HUES64 (cell line): ENCODE data around the gene ZNF470. TPM values are rescaled to one million over a fixed set of nuclear protein-coding genes. Genes with fewer than 3 reads are reported as not detected.

Source experiments
- H3K27ac ChIP-seq: 2 replicates; pipeline ENCODE4 v1.7.0; 2013; ENCODE audit warnings: low read depth, low read length, inconsistent platforms
- H3K27me3 ChIP-seq: 2 replicates; pipeline ENCODE4 v1.6.1; 2013; ENCODE audit warnings: mild to moderate bottlenecking, low read length; ENCODE audit not compliant: insufficient read depth
- H3K36me3 ChIP-seq: 2 replicates; pipeline ENCODE4 v1.6.1; 2013; ENCODE audit warnings: mild to moderate bottlenecking, low read length; ENCODE audit not compliant: insufficient read depth
- H3K4me1 ChIP-seq: 2 replicates; pipeline ENCODE4 v1.6.1; 2013; ENCODE audit warnings: mild to moderate bottlenecking, low read length, moderate library complexity; ENCODE audit not compliant: insufficient read depth
- H3K4me3 ChIP-seq: 2 replicates; pipeline ENCODE4 v1.5.1; 2013; ENCODE audit warnings: mild to moderate bottlenecking, low read length, moderate library complexity
- H3K9ac ChIP-seq: 2 replicates; pipeline ENCODE4 v1.6.1; 2013; ENCODE audit warnings: mild to moderate bottlenecking, low read depth, low read length
- H3K9me3 ChIP-seq: 2 replicates; pipeline ENCODE4 v1.6.1; 2013; ENCODE audit warnings: low read depth, low read length; ENCODE audit not compliant: insufficient read depth
- WGBS: fragments of 150-250, 120-280 bp; methylation state at CpG from one replicate; pipeline ENCODE4 v1.1.7; 2013; ENCODE audit warnings: missing lambda C conversion rate; 5-methylcytosine and 5-hydroxymethylcytosine counted together
- polyA plus RNA-seq, 2 experiments: library from polyadenylated mRNA; stranded (reverse); fragments of 50-300 nt; gene quantifications; one replicate each; pipeline ENCODE4 v1.2.3, GENCODE V29; 2013

Gene ZNF470
- polyA plus RNA-seq (2013, experiment 1 of 2) = 2.8 TPM
- polyA plus RNA-seq (2013, experiment 2 of 2) = 3.2 TPM

DNA sequence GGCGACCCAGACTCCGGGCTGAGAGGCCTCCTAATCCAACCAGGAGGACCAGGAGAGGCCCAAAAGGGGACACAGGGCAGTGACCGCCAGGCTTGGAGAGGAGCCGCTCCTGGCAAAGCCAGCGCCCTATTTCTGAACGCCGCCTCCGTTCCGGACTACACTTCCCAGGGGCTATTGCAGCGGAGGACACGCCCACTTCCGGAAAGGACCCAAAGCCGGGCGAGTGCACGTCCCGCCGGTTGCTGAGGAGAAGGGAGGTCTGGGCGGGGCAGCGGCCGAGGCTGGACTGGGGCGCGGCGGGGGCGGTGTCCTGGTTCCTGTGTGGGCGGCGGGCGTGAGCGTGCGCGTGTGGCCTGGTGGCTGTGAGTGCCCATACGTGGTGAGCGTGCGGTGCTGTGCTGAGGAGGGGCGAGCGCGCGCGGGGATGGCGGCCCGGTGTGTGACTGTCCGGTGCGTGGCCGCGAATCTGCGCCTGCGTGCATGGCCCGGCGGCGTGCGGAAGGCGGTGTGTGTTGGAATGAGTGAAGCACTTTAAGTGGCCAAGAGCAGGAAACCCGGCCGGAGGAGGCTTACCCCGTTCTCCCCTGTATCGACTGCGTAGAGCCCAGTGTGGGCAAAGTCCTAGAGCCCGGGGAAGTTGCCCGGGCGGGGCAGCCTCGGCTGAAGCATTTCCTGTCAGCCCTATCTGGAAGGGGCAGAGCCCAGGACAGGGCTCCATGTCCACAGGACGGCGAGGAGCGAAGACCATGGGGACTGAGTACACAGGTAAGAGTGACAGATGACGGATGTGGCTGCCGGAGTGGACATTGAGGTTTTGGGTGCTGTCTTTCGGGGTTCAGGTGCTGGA lies at the start of gene ZNF470:
ZNF470 (plus strand) TSS at position 195 of the 847 bp plus-strand sequence. CDS start 2,844 bp downstream, outside the sequence.
- H3K27me3 ChIP-seq = no peaks in the 10 kb centered on the region
- peak within 1 kb of the TSS; percentile 48 for H3K9ac ChIP-seq
- no peak within 1 kb of the TSS for H3K27ac ChIP-seq
- 5% methylated on average over 66 of the region's 66 CpGs for WGBS
- H3K9me3 ChIP-seq = peaks cover 67% of the 10 kb centered on the region
- H3K4me1 ChIP-seq = no peaks in the 10 kb centered on the region
- H3K36me3 ChIP-seq = peaks cover 36% of the 10 kb centered on the region
- H3K4me3 ChIP-seq = peak within 1 kb of the TSS; percentile 75

DNA sequence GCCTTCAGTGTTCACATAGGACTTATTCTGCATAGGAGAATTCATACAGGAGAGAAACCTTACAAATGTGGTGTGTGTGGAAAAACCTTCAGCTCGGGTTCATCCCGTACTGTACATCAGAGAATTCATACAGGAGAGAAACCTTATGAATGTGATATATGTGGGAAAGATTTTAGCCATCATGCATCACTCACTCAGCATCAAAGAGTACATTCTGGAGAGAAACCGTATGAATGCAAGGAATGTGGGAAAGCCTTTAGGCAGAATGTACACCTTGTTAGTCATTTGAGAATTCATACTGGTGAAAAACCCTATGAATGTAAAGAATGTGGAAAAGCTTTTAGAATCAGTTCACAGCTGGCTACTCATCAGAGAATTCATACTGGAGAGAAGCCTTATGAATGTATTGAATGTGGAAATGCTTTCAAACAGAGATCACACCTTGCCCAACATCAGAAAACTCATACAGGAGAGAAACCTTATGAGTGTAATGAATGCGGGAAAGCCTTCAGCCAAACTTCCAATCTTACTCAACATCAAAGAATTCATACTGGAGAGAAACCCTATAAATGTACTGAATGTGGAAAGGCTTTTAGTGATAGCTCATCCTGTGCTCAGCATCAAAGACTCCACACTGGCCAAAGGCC lies 41.9 kb upstream of the ZNF470 start:
- 94% methylated on average over 3 of the region's 4 CpGs for WGBS
- Histone ChIP-seq H3K9ac (no peak overlapping the region), H3K9me3 (peaks cover 83% of the 10 kb centered on the region)

DNA sequence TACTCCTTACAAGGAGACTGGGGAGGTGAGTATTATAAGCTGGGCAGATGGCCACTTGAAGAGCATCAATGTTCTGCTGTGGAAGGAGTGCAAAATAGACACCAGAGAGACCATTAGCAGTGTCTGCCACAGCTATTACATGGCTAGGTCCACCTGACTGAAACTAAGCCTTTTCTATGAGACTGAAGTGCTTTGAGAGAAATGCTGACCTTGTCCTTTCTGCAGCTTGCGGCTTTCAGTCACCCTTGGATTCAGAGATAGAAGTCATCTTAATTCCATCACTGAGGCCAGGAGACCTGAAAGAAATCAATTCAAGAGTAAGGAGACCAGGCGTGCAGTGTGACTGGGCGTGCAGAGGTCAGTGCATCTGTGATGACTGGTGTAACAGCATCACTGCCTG lies 29.8 kb upstream of the ZNF470 start:
- Histone ChIP-seq H3K9ac (no peak overlapping the region), H3K9me3 (peaks cover 54% of the 10 kb centered on the region), H3K4me3 (peak overlapping the region; percentile 80), H3K27ac (no peak overlapping the region), H3K4me1 (0 out of 2 replicates have a peak, but pooled peaks cover 8% of the 10 kb centered on the region), H3K36me3 (peaks cover 5% of the 10 kb centered on the region; the same call in 1 of the 2 replicates), H3K27me3 (no peaks in the 10 kb centered on the region)
- 93% methylated on average over 3 of the region's 3 CpGs for WGBS

More for the DNA sequence above, 41.9 kb upstream of the ZNF470 start:
- Histone ChIP-seq H3K27ac (no peak overlapping the region), H3K4me3 (no peak overlapping the region), H3K36me3 (no peaks in the 10 kb centered on the region), H3K4me1 (no peaks in the 10 kb centered on the region), H3K27me3 (no peaks in the 10 kb centered on the region)

DNA sequence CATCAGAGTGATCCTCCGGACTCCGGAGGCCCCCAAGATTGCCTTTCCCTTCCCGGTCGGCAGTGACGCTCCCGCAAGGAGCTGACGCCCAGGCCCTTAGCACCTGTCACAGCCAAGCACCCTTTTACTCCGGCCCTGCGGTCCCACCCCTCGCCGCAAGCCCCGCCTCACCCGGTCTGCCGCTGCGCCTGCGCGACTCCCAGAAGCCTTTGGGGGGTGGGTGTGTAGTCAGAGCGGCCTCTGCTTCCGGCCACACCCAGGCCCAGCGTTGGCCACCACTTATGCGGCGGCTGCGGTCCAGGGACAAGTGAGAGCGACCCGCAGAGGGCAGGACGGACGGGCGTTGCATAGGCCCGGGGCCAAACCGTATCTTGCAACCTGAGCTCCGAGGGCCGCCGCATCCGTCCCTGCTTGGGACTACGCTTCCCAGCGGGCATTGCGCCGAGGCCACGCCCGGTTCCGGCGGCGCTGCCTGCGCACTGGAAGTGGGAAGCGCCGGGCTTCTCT lies 29.0 kb upstream of the ZNF470 start:
- Histone ChIP-seq H3K27me3 (no peaks in the 10 kb centered on the region), H3K27ac (peak overlapping the region; percentile 93), H3K4me1 (0 out of 2 replicates have a peak, but pooled peaks cover 8% of the 10 kb centered on the region), H3K36me3 (peaks cover 5% of the 10 kb centered on the region; the same call in 1 of the 2 replicates), H3K9me3 (peaks cover 50% of the 10 kb centered on the region), H3K4me3 (peak overlapping the region; percentile 80), H3K9ac (peak overlapping the region; percentile 79)
- under 1% methylated on average over 42 of the region's 46 CpGs for WGBS

DNA sequence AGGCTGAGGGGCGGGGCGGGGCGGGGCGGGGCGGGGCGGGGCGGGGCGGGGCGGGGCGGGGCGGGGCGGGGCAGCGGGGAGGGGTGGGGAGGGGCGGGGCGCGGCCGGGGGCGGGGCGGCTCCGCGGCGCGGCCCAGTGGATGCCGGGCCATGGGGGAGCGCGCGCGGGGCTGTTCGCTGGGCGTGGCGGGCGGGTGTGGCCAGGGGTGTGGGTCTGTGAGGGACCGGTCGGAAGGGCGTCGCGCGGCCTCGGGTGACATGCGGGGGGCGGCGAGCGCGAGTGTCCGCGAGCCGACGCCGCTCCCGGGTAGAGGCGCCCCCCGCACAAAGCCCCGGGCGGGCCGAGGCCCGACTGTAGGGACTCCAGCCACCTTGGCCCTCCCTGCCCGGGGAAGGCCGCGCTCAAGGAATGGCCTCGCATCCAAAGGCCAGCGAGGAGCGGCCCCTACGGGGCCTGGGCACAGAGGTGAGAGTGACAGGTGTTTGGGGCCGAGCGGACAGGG lies 28.5 kb upstream of the ZNF470 start, which contains the start of gene ZFP28:
ZFP28 (plus strand) TSS at position 188 of the 503 bp plus-strand sequence; CDS start at position 259, 71 bp downstream.
- whole genome bisulfite sequencing = 2% methylated on average over 42 of the region's 65 CpGs

DNA sequence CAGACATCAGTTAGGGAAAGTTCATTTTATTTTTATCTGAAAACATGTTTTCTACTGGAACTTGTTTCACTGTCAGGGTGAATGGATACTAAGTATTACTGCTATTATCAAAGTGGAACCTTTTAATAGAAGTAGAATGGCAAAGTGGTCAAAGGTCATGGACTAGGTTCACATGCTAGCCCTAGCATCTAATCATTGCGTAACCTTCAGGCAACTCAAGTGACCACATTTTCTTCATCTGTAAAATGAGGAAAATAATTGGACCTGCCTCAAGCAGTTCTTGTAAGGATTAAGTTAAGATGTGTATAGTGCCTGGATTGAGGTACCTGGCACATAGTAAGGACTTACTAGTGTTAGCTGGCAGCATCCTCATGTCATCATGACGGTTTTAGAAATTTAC lies 23.5 kb upstream of the ZNF470 start:
- H3K27ac ChIP-seq = no peak overlapping the region
- no peak overlapping the region for H3K9ac ChIP-seq
- H3K9me3 ChIP-seq = peaks cover 52% of the 10 kb centered on the region
- WGBS = 97% methylated on average over 2 of the region's 2 CpGs
- no peak overlapping the region for H3K4me3 ChIP-seq
- peaks cover 24% of the 10 kb centered on the region for H3K36me3 ChIP-seq
- H3K27me3 ChIP-seq = no peaks in the 10 kb centered on the region
- 0 out of 2 replicates have a peak, but pooled peaks cover 8% of the 10 kb centered on the region for H3K4me1 ChIP-seq

More for the DNA sequence above, 28.5 kb upstream of the ZNF470 start, which contains the start of gene ZFP28:
- Histone ChIP-seq H3K4me3 (peak within 1 kb of the TSS; percentile 87), H3K36me3 (peaks cover 5% of the 10 kb centered on the region; the same call in 1 of the 2 replicates), H3K27me3 (no peaks in the 10 kb centered on the region), H3K9me3 (peaks cover 49% of the 10 kb centered on the region), H3K27ac (peak within 1 kb of the TSS; percentile 93), H3K4me1 (0 out of 2 replicates have a peak, but pooled peaks cover 8% of the 10 kb centered on the region), H3K9ac (peak within 1 kb of the TSS; percentile 79)

DNA sequence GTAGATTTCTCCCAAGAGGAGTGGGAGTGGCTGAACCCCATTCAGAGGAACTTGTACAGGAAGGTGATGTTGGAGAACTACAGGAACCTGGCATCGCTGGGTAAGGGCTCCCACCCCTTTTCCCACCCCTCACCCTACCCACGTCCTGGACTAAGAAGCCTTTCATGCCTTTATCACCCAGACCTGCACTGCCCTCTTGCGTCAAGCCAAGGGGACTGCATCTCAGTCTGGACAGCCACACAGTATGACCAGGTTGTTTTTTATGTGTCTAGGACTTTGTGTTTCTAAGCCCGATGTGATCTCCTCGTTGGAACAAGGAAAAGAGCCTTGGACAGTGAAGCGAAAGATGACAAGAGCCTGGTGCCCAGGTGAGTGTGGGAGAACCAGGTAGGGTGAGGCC lies 19.7 kb upstream of the ZNF470 start:
- Histone ChIP-seq H3K27me3 (no peaks in the 10 kb centered on the region), H3K27ac (no peak overlapping the region), H3K36me3 (peaks cover 53% of the 10 kb centered on the region), H3K4me3 (no peak overlapping the region), H3K9ac (no peak overlapping the region), H3K9me3 (peaks cover 81% of the 10 kb centered on the region), H3K4me1 (no peaks in the 10 kb centered on the region)
- 90% methylated on average over 6 of the region's 6 CpGs for WGBS

DNA sequence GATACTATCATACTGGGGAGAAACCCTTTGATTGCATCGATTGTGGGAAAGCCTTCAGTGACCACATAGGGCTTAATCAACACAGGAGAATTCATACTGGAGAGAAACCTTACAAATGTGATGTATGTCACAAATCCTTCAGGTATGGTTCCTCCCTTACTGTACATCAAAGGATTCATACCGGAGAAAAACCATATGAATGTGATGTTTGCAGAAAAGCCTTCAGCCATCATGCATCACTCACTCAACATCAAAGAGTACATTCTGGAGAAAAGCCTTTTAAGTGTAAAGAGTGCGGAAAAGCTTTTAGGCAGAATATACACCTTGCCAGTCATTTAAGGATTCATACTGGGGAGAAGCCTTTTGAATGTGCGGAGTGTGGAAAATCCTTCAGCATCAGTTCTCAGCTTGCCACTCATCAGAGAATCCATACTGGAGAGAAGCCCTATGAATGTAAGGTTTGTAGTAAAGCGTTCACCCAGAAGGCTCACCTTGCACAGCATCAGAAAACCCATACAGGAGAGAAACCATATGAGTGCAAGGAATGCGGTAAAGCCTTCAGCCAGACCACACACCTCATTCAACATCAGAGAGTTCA lies 12.9 kb upstream of the ZNF470 start:
- H3K27me3 ChIP-seq = no peaks in the 10 kb centered on the region
- no peak overlapping the region for H3K27ac ChIP-seq
- 70% methylated on average over 4 of the region's 6 CpGs for WGBS
- H3K9me3 ChIP-seq = peaks cover 89% of the 10 kb centered on the region
- H3K4me3 ChIP-seq = no peak overlapping the region
- no peaks in the 10 kb centered on the region for H3K4me1 ChIP-seq
- no peak overlapping the region for H3K9ac ChIP-seq
- peaks cover 56% of the 10 kb centered on the region for H3K36me3 ChIP-seq

DNA sequence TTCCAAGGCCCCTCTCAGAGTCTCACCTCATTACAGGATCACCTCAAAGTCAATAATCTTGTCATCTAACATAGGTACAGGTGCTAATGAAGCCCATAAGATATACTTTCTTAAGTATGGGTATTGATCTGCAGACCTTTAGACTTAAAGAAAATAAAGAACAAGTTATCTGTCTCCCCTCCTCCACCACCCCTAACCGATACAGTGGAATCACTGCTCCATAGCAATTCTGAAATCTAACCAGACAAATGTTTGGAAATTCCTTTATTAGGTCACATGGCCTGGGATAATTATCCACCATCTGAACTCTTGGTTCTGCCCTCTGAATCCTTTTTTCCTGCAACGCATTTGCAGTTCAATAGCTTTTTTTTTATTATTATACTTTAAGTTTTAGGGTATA lies 4.5 kb upstream of the ZNF470 start:
- 95% methylated on average over 2 of the region's 2 CpGs for WGBS
- peaks cover 50% of the 10 kb centered on the region for H3K9me3 ChIP-seq
- no peaks in the 10 kb centered on the region for H3K27me3 ChIP-seq
- no peak overlapping the region for H3K4me3 ChIP-seq
- H3K9ac ChIP-seq = no peak overlapping the region
- H3K4me1 ChIP-seq = no peaks in the 10 kb centered on the region
- H3K36me3 ChIP-seq = no peaks in the 10 kb centered on the region
- no peak overlapping the region for H3K27ac ChIP-seq

DNA sequence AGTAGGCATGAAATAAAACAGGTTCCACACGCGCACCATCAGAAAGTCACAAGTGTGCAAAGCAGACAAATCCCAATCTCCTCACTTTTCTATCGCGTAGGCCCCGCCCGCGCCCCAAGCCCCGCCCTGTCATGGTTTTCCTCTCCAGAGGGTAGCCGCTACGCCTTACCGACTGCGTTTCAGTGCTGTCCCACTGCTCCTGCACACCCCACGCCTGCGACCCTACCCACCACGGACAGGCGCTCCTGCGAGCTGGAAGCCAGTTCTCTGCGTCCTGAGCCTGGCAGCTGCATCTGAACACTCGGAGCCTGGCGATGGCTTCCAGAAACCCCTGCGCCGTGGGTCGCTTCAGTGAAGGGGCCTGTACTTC lies 379 bp upstream of the ZNF470 start:
- 2% methylated on average over 23 of the region's 23 CpGs for WGBS
- Histone ChIP-seq H3K4me1 (no peaks in the 10 kb centered on the region), H3K9me3 (peaks cover 68% of the 10 kb centered on the region), H3K9ac (peak overlapping the region; percentile 48), H3K27ac (no peak overlapping the region), H3K36me3 (peaks cover 32% of the 10 kb centered on the region), H3K27me3 (no peaks in the 10 kb centered on the region), H3K4me3 (peak overlapping the region; percentile 75)
